CD4-positive, alpha-beta T cell treated with Interleukin-15 for 4 hours (primary cell): Measurements from ENCODE around the gene LRRC28.

ENCODE experiments used
- DNase-seq: peaks from one replicate; pipeline ENCODE4 v3.0.0-alpha.2; 2020; ENCODE audit warnings: low spot score

Gene LRRC28

DNA sequence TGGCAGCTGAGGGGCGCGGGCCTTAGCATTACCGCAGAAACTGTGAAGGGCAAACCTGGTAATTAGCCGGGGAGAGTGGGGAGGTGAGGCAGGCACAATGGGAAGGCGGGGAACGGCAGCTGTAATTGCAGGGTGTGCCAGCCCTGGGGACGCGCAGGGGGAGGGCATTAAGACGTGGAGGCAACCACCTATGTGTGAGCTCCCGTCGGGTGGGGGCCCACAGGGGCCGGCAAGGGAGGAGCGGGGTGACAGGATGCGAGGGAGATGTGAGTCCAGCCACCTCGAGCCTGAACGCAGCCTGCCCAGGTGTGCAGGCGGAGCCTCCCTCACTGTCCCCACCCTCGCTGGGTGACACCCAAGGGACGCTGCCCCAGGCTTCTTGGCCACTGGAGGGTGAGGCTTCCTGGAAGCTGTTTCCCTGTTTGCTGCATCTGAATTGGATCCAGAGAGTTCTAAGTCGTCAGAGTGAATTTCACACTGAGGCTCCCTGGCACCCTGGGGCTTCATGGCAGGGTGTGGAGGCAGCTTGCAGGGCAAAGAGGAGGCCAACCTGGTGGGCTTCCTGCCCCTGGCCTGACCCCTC is 183.9 kb downstream of the LRRC28 start:
- DNase-seq = no peak

DNA sequence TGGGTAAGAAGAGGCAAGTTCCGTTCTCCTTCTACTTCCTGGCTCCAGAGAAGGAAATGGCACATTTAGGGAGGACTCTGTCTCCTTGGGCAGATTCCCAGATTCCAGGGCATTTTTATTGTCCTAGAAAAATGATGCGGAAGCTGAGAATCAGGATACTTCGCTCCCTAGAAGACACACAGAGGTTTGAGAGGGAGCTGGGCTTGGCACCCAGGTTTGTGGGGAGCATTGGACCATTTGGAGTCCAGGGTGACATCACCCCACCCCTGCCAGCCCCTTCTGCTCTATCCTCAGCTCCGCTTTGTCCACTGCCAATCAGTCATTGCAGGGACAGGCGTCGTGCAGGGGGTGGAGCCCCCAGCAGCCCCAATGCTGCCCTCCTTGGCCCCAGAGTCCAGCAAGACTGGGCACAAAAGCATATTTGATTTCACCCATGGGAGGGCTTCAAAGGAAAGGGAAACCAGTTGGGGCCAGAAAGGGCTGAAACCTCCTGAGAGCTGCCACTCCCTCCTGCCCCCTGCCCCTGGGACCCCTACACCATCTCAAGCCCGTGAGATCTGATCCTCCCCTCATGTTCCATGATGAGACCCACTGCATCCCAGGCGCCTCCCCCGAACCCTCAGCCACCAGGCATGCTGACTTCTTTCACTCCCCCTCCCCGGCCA is 184.7 kb downstream of the LRRC28 start:
- DNase-seq = no peak

DNA sequence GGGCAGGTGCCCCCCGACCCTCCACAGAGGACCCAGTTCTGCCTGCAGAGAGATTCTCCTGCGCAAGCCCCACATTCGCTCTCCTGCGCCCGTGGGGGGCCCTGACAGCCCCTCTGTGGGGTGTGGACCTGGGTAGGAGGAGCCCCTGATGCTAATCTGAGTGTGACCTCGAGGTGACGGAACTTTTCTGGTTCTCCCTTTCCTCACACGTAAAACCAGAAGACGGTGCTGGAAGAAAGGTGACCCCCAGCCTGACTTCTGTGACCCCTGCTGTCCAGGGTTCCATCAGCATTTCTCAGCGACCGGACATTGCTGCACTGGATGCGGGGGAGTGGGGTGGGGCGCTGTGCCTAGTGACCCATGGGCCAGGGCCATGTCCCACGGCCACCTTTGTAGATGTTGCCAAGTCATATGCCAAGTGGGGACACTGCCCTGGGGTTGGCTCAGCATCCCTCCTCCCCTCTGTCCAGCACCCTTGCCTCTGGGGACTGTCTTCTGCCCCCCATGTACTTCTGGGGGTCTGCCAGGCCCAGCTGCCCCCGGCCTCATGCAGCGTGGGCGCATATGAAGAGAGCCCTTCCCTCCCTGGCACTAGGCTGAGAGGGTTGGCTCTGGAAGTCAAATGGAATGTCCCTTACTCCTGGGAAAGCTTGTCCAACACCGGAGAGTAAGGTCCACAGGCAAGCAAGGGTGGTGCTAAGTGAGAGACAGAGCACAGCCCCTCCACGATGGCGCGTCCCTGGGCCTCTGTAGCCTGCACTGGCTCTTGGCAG is 185.4 kb downstream of the LRRC28 start:
- DNase-seq = no peak

DNA sequence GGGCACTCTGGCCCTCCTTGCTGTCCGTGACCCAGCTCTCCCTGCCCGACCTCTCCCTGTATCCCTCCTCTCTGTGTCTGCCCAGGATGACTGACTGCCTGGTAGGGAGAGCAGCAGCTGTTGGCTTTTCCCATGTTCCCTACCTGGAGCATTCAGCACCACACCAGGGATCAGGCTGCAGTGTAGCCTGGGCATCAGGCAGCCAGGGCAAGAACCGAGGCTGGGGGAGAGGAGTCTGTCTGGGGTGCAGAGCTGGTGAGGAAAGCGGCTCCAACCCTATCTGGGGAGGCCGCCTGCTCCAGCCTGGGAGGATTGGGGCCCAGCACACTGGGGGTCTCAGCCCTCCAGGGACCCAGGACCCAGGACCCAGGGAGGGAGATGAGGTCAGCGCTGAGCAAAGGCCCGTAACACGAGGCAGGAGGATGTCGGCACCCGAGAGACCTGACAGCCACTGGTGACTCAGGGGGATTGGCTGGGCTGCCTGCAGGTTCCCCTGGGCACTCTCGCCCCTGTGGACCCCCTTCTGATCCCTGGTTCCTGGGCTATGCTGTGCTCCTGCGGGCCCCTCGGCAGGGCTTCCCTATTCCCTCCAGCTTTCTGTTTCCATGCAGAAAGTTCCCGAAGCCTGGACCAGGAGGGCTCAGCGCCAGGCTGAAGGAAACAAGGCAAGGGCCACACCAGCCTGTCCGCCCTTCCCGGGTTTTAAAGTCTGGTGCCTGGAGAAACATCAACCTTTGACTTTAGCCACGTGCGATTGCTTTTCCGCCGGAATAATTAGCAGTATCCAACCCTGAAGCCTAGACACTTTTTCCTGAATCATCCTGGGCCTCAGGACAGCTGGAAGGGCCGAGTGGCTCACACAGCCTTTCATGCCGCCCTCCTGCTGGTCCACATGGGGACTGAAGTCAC is 186.3 kb downstream of the LRRC28 start:
- no peak for DNase-seq

DNA sequence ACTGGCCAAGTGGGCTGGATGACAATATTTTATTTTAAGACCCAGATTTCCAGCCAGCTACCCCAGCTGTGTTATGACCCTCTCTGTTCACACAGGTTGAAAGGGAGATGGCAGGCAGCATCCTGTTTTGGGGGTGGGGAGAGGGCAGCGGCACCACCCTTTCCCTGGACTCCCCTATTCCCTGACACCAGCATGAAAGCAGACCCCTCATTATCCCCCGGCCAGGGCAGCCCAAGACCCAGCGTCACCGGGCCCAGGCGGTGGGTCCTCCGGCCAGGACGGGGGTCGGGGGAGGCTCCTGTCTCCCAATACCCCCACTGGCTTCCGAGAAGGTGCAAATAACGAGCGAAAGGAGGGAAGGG is 186.9 kb downstream of the LRRC28 start:
- no peak for DNase-seq

DNA sequence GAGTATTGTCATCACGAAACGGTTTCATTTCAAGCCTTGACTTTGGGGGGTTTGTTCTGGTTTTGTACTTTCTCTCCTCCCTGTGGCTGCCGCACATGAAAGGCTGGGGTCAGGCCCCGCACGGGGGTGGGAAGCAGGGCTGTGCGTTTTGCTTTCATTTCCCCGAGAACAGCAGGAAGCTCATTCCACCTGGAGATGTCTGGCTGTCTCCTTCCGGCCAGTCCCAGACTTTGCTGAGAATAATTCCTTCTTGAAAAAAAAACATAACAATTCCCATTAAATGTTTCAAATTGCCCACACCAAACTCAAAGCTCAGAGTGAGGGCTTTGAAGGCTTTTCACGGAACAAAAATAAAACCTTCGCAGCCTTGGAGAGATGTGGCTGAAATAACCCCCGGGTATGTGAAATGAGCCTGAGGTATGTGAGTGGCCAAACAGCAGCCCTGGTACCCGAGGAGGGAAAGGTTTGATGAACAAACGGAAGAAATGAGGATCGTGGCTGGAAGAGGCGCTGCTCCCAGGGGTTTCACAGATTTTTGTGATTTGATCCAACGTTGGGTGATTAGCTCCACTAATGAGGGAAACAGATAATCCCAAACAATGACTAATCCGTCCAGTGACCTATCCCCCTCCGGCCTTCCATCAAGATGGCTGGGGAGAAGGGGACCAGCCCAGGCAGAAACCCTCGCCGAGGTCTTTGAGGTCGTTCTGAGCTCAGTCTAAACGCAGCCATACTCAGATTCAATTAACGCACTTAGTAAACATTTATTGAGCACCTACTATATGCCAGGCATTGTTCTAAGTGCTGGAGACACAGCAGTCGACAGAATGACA is 187.6 kb downstream of the LRRC28 start:
- DNase-seq = no peak

DNA sequence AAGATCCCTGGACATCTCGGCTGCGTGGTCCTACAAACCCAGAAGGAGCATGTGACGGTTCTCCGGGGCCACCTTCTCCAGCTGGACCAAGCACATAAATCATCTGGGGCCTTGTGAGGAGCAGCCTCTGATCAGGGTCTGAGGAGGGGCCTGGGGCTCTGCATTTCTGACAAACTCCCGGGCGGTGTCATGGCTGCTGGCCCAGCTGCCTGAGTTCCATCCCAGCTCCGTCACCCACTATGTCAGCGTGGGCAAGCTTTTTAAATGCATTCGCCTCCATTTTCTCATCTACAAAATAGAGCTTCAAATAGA is 188.2 kb downstream of the LRRC28 start:
- DNase-seq = no peak

DNA sequence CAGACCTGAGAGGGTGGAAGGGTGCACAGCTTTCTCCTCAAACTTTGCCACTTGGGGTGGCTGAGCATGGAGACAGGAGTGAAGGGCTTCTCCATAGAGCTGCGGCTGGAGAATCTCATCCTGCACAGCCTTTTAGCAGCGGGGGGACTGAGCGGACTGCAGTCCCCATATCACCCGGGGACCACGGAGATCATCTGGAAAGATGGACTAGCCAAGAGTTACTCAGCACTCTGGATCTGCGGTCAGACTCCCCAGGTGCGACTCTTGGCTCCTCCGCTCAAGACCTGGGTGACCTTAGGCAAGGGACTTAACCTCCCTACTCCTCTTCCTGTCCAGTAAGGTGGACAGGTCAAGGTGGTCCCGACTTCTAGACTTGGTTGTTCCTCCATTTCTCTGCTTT is 188.7 kb downstream of the LRRC28 start:
- DNase-seq = no peak
